HUES48 (cell line): ENCODE data around the gene COPB2.

Experiments
- H3K27ac ChIP-seq: one replicate; pipeline ENCODE4 v1.7.0; 2013; ENCODE audit warnings: low read depth, low read length, inconsistent platforms
- H3K27me3 ChIP-seq: 2 replicates; pipeline ENCODE4 v1.6.1; 2013; ENCODE audit warnings: mild to moderate bottlenecking, low read length; ENCODE audit not compliant: control insufficient read depth, insufficient read depth
- H3K36me3 ChIP-seq: 2 replicates; pipeline ENCODE4 v1.6.1; 2013; ENCODE audit warnings: low read length; ENCODE audit not compliant: control insufficient read depth, insufficient read depth
- H3K4me1 ChIP-seq: 2 replicates; pipeline ENCODE4 v1.6.1; 2013; ENCODE audit warnings: mild to moderate bottlenecking, low read length; ENCODE audit not compliant: control insufficient read depth, insufficient read depth
- H3K4me3 ChIP-seq: 2 replicates; pipeline ENCODE4 v1.5.1; 2013; ENCODE audit warnings: mild to moderate bottlenecking, low read depth, low read length
- H3K9ac ChIP-seq: 2 replicates; pipeline ENCODE4 v1.6.1; 2013; ENCODE audit warnings: mild to moderate bottlenecking, low read depth, low read length, moderate library complexity
- H3K9me3 ChIP-seq: 2 replicates; pipeline ENCODE4 v1.6.1; 2013; ENCODE audit warnings: low read length; ENCODE audit not compliant: control insufficient read depth, insufficient read depth

The COPB2 gene

GRCh38 chr3:139307601-139308555 is 81.6 kb downstream of the COPB2 start:
- no peaks in the 10 kb centered on the region for H3K9me3 ChIP-seq
- no peak overlapping the region for H3K27ac ChIP-seq
- no peak overlapping the region for H3K4me3 ChIP-seq
- 0 out of 2 replicates have a peak, but pooled peaks cover 4% of the 10 kb centered on the region for H3K4me1 ChIP-seq
- H3K36me3 ChIP-seq = no peaks in the 10 kb centered on the region
- no peaks in the 10 kb centered on the region for H3K27me3 ChIP-seq
- no peak overlapping the region for H3K9ac ChIP-seq
